T-helper 2 cell (primary cell): ENCODE measurements around the gene C15orf62.

Experiments used
- DNase-seq, 5 experiments: peaks; one replicate each; pipeline versions ENCODE4 v3.0.0 to v3.0.0-alpha.2; 2012 to 2022

Gene C15orf62

DNA sequence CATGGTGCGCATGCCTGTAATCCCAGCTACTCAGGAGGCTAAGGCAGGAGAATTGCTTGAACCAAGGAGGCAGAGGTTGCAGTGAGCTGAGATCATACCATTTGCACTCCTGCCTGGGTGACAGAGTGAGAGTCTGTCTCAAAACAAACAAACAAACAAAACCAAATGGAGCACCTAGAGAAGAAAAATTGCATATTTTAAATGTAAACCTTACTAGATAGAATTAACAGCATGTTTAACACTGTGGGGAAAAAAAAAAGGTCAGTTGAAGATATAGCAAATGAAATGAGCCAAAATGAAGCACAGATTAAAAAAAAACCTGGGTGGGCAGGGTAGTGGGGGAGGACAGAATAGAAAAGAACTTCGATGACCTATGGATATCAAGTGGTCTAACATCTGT lies 51.4 kb downstream of the C15orf62 start:
- no peak for DNase-seq
